HG03025 (cell line): ENCODE results near the gene SSR2.
A peak's percentile ranks its signal among the peaks of the same experiment; 100 is the strongest.
"Not testable (repeated sequence)": the region's sequence is repeated elsewhere in the genome, so short reads cannot be mapped to it uniquely, and the experiment has no call there.

Experiments
- ATAC-seq: cut with Tn5 transposase; IDR thresholded peaks from one replicate; pipeline ENCODE4 v1.9.1; 2021; ENCODE audit warnings: mild to moderate bottlenecking, moderate library complexity; ENCODE audit not compliant: unreplicated experiment, low FRiP score

Gene SSR2

DNA sequence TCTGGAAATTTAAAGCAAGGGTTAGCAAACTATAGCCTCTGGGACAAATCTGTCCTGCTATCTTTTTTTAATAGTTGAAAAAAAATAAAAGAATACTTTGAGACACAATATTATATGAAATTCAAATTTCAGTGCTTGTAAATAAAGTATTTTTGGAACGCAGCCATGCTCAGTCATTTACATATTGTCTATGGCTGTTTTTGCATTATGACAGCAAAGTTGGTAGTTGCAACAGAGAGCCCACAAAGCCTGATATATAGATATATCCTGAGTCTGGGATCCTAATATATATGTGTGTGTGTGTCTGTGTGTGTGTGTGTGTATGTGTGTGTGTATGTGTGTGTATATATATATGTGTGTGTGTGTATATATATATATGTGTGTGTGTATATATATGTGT is 20.8 kb downstream of the SSR2 start:
- ATAC-seq, result no peak

DNA sequence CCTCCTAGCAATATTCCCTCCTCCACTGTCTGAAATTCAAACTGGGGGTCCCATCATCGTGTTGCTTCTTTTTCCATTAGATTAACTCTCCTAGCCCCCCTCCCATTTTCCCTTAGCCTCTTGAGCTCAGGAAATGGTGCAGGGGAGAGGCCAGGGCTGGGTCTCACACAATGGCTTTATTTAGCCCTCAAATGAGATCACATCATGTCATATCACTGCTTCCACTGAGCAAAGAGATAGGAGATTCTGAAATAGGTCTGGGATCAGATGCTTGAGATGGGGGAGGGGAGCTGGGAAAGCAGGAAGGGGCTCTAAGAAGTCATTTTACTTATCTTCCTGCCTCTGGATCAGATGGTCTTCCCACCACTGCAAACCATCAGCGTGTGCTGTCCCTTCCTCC is 24.6 kb downstream of the SSR2 start:
- no peak for ATAC-seq

- ATAC-seq, result no peak
Observed at GRCh38 chr1:155993595-155993994, 27.2 kb downstream of the SSR2 start.

- no peak for ATAC-seq
Observed at GRCh38 chr1:155990005-155990739, 30.6 kb downstream of the SSR2 start.

DNA sequence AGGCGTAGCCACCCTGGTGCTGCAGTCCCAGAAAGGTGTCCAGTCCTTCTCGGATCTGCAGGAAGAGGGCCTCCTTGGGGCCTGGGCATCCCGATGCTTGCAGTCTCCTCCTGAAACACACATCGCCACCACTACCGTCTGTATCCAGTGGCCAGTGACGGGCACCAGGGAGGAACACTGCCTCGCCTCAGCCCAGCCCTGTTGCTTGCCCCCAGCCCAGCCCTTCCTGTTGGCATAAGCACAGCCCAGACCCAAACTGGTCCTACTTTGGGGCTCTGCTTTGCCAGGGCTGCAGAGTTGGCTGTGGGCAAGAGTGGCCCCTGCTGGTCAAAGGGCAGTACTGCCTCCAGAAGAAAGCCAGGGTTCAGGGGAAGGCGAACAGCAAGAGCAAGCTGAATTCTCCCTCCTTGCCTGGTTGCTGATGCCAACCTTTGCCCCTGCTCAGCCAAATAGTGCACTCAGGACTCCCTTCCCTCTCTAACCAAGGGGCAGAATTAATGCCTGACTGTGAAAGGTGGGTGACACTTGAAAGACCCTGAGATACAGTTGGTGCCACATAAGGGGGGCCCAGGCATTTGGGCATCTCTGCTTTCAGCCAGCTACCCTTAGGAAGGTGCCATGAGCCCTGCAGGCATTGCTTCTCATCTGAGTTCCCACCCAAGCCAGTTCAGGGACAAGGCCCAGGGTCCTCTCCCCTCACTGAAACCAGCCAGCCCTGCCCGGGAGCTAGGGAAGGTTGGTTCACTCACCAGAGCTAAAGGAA is 31.3 kb downstream of the SSR2 start:
- no peak for ATAC-seq

DNA sequence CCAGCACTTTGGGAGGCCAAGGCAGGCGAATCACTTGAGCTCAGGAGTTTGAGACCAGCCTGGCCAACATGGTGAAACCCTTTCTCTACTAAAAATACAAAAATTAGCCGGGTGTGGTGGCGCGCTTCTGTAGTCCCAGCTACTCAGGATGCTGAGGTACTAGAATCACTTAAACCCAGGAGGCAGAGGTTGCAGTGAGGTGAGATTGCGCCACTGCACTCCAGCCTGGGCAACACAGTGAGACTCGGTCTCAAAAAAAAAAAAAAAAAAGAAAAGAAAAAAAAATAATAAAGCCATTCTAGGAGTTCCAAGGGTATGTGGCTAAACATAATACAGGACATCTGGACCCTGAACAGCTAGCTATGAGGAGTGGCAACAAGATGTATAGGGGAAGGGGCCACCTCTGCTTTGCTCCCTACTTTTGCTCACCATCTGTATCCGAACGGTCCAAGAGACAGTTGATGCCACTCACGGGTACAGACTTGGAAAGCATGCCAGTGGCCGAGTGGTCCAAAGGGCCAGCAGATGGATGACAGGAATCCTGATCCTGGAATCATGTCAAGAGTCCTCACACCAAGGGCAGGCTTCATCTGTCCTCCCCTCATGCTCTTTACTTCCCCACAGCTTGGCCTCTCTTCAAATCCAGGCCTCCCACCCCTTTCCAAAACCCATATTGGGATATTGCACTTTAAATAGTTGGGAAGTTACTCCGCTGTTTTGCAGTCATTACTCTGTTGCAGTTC is 35.7 kb downstream of the SSR2 start:
- ATAC-seq, result not testable (repeated sequence)

GRCh38 chr1:155984341-155984740 is 36.4 kb downstream of the SSR2 start:
- no peak for ATAC-seq

DNA sequence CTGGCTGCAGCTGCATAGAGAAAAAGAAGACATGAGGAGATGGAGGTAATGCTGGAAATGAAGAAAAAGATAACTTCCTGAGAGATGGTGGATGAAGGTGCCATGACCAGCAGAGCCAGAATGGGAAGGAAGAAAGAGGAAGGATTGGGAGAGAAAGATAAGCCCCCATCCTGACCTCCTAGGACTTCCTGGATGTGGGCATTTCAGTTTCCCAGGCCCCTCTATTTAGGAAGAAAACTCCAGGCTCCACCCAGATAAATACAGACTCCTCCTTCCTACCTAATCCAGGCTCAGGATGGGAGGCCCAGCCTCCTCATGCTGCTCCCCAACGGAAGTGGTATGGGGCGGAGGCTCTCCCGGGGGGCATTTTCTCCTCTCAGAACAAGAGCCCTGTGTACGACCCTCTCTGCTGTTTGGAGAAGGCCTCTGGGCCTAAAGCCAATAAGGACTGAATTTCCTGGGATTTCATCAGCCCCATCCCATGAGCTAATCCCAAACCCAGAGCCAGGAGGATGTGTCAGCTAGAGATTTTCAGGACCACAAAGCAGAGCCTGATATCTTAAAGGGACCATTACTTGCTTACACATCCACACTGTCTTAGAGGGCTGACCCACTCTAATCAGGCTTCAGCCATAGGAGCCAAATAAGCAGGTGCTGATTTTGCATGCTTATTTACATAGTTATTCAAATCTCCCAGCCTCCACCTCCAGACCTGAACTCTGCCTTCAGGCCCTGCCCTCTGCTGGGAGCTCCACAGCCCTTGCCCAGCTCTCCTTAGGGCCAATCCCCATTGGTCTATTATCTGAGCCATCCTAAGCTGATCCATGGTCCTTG is 37.3 kb downstream of the SSR2 start:
- ATAC-seq, result no peak

DNA sequence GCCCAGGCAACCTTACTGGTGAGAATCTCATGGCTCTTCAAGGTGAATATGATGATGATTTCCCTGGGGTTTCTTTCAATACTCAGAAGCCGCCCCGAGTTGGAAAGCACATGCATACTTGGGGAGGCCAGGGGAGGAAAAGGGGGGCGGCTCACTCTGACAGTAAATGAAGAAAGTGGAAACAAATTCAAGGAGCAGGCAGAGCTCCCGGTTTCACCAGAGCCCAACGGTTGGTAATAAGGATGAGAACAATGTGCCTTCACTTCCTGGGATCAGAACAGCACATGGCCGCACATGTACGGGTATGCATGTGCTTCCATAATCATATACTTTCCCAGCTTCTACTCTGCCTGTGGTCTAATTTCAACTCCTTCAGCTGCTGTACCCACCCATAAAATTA is 38.6 kb downstream of the SSR2 start:
- no peak for ATAC-seq

DNA sequence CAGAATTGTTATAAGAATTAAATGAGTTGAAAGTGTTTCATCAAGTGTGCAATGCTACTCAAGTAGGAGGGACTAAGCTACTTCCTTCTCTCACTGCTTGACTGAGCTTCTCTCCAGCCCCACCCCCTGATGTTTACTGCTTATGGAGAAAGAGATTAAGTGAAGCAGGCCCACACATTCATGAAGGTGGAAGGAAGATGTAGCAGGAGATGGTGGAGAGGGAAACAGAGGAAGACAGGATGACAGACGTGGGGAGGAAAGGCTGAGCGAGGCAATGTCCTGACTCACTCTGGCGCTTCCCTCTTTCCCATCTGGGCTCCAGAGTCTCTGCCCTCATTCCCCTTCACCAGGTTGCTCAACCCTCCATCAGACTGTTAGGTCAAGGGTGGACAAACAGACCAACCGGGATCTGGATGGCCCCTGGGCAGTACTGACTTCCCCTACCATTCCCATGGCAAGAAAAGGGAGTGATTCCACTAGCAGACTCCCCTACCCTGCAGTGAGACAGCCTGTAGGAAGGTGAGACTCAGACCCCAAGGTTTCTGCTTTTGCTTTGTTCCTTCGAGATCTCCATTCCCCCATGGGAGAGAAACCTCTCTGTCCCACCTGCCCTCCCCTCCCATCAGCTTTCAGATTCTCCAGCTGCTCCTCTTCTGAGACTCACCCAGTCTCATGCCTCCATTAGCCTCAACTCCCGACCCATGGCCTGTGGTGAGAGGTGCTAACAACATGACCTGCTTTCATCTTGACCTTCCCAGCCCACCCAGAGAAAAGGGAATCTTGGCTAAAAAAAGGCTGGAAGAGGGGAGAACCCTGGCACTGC is 39.3 kb downstream of the SSR2 start:
- no peak for ATAC-seq

GRCh38 chr1:155979597-155980343 is 41.0 kb downstream of the SSR2 start:
- no peak for ATAC-seq

GRCh38 chr1:155978973-155979429 is 41.8 kb downstream of the SSR2 start:
- ATAC-seq, result peak; percentile 1

- peak; percentile 37 for ATAC-seq
Observed at GRCh38 chr1:155978325-155978972, 42.3 kb downstream of the SSR2 start, which contains the start of gene ARHGEF2. TSS of gene ARHGEF2 (minus strand) at chr1:155978547. CDS start at chr1:155978427, 120 bp downstream.

GRCh38 chr1:155977690-155978324 is 42.9 kb downstream of the SSR2 start:
- ATAC-seq, result peak; percentile 12

DNA sequence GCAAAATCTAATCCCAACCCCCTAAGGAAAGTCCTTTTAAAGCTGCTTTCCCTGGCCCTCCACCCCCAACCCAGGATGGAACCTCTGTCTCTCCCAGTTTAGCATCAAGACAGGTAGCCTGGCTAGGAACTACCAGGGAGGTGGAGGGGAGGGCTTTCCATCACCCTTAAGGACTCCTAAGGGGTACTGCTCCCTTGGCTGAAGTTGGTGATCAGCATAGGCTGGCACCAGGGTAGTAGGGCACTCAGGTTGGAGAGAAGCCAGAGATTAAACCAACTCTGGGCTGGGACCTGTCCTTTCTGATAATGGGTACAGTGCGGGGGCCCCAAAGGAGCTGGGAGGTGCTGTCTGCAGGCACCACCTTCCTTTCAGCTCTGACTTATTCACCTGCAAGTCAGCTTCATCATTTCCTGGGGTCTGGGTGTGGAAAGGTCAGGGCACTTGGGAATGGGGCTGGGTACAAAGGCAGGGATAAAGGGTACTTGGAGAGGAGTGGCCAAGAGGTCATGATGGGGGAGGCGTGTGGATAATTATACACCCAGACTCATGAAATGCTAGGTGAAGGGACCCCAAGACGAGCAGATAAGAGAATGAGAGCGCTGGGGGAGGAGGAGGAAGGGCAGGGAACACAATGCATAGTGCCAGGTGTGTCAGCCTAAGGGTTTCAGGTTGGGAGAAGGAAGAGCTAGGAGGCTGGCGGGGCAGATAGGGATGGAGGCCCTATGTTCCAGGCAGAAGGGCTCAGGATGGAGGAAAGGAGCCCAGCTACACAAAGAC is 43.6 kb downstream of the SSR2 start:
- ATAC-seq, result no peak

DNA sequence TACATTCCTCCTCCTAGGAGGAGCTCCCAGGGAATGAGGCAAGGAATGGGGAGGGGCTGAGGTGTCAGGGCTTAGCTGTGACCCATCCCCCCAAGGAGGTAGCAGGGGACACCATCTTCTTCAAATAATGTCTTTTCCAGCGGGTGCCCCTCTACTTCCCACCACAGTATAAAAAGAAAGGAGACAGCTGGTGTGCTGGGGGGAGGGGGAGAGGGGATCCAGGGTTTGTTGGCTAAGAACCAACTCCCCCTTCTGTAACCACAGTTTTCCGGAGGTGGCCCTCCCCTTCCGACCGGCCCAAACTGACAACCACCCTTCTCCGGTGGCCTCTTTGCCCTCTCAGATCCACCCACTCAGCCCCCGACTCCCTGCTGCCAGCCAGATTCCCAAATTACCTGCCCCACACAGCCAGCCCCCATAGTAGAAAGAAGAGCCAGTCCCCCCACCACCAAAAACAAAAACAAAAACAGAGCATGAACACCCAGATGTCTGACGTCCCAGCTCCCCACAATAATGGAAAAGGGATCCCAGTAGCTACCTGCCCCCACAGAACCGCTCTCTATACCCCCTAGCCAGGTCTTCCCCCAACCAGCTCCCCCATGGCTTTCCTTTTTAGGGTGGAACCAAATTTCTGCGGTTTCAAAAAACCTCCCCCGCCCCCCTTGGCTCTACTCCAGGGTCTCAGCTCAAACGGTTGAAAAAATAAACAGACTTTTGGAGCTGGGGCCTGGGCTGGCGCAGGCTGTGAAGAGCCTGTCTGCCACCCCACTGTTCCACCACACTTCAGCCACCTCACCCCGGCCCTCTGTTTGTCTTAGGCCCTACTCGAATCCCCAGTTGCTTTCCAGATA is 44.5 kb downstream of the SSR2 start:
- no peak for ATAC-seq
